CD4-positive, alpha-beta T cell treated with Interleukin-2 at 100 ng/mL for 4 hours (primary cell): ENCODE results near the gene GCK.

Source experiments
- DNase-seq: peaks from one replicate; pipeline ENCODE4 v3.0.0-alpha.2; 2020; ENCODE audit warnings: low spot score

GCK gene

GRCh38 chr7:44155191-44156185, 33.8 kb downstream of the GCK start:
- DNase-seq: no peak

DNA sequence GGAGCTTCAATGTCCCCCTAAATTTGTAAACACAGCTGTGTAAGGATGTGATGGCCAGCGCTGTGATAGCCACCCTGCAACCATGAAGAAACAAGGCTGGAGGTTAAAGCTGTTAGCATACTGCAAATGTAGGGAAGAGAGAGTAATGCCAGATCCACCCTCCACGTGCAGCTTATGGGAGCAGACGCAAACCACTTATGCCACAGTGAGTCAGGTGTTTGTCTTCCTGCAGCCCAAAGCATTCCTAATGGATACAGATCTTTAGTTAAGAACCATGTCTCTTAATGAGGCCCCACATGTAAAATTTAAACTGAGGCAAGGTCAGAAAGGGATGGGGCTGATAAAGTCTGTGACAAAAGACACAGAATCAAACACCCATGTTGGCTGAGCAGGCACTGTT, 34.5 kb downstream of the GCK start:
- DNase-seq: no peak

- no peak for DNase-seq
Measured at GRCh38 chr7:44153948-44154335, 35.3 kb downstream of the GCK start.

GRCh38 chr7:44152971-44153947, 36.0 kb downstream of the GCK start:
- DNase-seq: no peak

DNA sequence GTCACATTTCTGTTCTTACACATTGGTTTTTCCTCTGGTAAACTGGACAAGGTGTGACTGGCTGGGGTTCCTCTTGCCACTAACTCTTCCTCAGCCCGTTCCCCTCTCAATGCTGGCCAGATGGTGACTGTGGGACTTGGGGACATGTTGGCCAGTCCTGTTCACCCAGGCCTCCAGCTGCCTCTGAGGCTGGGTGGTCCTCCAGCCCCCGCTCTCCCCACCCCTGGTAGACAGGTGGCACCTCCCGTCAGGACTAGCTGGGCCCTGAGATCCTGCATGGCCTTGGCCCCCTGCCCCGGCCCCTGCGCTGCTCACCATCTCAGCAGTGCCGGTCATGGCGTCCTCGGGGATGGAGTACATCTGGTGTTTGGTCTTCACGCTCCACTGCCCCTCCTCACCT, 37.3 kb downstream of the GCK start:
- no peak for DNase-seq

DNA sequence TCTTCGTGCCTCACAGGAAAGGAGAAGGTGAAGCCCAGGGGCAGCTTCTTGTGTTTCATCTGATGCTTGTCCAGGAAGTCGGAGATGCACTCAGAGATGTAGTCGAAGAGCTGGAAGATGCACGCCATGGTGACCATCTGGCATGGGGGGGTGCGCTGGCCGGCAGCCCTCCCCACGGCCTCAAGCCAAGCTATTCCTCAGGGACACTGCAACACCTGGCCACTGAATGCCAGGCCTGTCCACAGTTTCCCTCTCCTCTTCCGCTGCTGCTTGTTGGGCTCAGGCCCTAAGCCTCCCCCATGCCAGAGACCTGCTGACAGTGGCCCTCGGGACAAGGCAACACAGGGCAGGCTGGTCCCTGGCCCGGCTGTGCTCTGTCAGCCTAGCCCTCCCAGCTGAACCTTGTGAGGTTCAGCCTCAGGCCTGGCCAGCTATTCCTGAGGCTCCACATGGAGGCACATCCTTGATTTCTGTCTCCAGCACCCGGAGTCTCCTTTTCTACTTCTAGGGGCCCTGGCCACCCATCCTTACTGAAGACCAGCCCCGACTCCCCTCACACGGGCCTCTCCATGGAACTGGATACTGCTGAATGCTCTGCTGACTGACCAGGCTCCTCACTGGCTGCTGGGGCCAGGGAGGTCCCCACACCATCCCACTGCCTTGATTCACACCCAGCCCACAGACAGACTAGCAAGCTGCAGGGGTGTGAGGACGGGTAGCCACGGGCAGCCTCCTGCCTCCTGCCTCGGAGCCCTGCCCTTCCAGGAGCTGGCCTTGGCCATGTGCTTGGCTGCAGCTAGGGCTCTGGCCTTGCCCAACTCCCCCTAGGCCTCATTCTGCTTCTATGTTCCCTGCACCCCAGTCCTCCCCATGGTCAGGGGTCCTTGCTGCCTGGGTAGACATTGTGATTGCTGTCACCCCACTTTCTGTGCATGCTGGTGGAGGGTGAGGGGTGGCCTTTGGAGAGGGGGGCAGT, 38.0 kb downstream of the GCK start:
- no peak for DNase-seq

DNA sequence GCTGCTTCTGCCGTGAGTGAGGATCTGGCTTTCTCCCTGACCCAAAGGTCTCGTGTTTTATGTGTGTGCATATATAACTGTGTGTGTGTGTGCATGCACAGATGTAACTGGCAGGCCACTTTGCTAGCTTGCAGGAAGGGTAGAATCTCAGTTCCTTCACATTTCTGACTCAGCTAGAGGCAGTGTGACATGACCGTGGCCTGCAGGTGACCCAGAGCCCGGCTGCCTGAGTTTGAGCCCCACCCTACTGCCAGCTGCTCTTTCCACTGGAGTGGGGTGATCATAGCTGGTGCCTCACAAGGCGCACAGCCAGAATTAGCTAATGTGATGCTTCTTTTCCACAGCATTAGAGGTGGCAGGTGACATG, 38.8 kb downstream of the GCK start:
- no peak for DNase-seq

DNA sequence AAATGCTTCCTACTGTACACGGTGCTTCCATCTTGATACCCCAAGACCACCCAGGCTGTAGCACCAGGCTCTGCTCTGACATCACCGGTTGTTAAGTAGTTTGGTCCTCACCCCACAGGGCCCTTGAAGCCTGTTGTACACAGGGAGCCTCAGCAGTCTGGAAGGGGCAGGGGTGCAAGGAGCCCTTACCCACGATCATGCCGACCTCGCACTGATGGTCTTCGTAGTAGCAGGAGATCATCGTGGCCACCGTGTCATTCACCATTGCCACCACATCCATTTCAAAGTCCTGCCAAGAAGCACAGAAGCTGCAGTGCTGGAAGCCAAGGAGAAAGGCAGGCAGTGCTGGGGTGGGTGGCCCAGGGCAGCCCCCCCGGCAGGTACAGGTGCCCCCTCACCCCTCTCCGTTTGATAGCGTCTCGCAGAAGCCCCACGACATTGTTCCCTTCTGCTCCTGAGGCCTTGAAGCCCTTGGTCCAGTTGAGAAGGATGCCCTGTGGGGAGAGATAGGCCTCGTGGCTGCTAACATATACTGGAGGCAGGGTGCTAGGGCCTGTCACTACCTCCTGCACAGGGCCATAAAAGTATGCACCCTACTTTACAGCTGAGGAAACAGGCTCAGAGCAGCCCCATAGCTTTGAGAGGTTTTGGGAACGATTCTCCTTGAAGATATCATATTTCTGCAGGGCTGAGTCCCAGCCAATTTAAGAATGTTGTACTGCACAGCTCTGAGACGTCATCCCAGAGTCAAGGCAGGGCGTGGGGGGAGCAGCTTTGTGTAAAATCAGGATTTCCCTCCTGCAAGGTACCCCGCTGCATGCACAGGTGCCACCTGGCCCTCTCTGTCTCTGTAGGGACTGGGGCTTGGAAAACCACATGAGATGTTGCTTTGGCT, 39.4 kb downstream of the GCK start:
- no peak for DNase-seq

DNA sequence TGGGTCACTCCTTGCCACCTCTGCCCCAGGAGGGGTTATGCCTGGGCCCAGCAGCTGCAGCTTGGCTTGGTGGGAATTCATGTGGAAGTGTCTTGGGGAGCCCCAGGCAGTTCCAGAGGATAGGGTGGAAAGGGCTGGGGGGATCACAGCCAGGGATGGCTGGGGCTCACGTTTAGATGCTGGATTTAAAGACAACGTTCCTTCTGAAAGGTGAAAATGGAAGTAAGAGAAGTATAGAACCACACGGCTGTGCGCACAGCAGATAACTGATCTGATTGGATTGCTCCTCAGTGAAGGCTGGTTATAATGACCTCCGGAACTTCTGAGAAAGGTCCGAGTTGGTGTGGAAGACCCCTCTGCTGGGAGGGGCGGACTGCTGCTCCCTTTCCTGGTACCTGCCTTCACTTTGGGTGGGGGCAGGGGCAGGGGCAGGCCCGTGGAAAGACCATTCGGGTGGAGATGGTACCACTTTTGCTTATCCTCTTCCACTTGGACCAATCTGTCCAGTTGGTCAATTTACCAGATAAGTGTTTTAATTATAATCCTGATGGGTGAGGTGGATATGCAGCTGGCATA, 40.2 kb downstream of the GCK start:
- no peak for DNase-seq

GRCh38 chr7:44148166-44148565, 41.1 kb downstream of the GCK start:
- no peak for DNase-seq

DNA sequence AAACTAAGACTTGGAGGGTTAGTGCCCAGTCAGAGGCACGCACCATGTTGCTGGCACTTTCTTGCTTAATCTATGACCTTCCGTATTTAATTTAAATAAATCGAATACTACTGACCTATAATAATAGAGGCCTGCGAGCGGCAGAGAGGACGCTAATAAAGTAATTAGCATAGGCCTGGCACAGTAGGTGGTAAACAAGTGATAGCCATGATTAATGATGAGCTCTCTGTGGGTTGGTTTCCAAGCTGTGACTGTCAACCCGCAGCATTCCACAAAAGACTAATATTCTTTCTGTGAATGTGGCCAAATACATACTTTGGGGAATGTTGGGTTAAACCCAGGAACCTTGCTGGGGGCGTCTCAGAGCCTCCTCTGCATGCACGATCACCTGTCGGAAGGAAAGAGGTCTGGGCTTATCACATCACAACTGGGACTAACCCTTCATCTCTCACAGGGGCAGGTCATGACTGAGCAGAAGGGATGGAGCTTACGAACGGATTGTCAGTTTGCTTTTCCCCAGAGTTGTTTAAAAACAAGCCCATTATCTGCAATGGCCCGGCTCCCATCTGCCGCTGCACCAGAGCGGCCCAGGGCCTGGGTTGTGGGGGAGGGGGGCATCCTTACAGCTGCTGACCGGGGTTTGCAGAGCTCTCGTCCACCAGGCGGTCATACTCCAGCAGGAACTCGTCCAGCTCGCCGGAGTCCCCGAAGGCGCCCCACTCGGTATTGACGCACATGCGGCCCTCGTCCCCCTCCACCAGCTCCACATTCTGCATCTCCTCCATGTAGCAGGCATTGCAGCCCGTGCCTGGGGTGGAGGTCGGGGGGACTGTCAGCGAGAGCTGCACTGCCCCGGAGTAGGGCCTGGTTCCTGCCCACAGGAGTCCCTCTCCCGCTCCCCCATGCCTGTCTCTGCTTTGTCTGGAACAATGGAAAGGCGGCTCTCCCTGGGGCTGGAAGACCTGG, 41.9 kb downstream of the GCK start:
- DNase-seq: no peak

DNA sequence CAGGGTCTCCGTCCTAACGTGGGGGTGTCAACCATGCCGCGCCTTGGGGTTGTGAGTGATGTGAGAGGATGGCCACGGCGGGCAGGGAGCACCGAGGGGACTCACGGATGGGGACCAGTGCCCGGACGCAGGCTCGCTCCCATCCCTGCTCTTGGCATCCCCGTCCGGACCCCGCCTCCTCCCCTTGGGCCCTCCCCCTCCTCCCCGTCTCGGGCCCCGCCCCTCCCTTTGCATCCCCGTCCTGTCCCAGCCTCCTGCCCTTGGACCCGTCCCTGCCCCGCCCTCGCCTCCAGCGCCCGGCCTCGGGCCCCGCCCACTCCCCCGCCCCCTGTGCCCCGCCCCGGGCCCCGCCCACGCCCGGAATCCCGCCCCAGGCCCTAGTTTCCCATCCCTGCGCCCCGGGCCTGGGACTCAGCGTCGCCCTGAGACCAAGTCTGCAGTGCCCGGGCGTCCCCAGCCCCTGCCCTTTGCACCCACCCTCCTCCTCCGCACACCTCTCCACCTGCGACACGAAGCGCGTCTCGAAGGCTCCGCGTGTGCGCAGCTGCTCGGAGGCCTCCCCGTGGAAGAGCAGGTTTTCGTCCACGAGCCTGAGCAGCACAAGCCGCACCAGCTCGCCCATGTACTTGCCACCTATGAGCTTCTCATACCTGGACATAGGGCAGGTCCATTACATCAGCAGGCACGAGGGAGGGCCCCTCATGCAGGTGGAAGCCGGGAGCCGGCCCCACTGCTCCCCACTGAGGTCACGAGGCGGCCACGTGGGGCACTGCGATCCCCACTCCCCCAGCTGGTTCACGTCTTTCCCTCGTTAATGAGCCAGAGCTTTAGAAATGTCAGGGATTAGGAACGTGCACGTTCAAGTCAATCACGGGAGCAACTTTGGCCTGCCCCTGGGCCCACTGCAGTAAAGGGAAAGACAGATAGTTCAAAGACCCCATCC, 43.0 kb downstream of the GCK start:
- DNase-seq: peak; percentile 67

DNA sequence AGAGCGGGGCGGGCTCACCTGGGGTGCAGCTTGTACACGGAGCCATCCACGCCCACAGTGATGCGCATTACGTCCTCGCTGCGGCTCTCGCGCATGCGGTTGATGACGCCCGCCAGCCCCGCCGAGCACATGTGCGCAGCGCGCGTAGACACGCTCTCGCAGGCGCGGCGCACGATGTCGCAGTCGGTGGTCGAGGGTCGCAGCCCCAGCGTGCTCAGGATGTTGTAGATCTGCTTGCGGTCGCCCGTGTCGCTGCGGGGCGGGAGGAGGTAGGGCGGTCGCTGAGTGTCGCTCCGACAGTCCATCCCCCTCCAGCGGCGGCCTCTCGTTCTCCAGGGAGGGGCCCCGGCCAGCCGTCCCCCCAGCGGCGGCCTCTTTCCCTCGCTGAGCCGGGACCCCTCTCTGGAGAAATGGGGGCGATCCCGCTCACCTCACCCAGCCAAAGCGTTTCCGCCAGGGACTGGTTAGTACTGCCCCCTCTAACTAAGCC, 43.7 kb downstream of the GCK start:
- DNase-seq: peak; percentile 35

GRCh38 chr7:44144968-44145478, 44.2 kb downstream of the GCK start:
- DNase-seq: no peak

DNA sequence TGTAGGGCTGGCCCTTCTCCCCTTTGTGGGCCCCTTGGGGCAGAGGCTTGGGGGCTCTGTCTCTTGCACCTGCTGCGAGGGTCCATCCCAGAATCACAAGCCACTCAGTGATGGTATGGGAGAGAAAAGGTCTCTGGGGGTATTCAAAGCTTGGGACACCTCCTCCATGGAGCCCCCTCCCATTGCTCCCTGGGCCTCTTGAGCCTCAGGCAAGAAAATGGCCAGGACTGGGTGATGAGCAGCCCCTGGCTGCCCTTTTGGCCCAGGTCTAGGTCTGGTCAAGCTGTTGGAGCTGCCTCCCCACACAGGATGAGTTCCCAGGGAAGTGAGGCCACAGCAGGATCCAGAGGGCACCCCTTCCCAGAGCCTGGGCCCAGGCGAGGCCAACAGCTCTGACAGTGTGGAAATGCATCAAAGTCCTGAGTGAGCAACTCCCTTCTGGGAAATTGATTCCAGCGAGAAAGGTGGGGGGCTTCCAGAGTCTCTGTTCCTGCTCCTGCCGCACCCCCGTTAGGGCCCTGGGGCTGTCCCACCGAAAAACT, 44.7 kb downstream of the GCK start:
- no peak for DNase-seq

- no peak for DNase-seq
Measured at GRCh38 chr7:44143646-44144250, 45.5 kb downstream of the GCK start.

GRCh38 chr7:44142028-44142427, 47.2 kb downstream of the GCK start:
- no peak for DNase-seq
